ENCODE results near the gene PLEKHA7.

PLEKHA7 gene

GRCh38 chr11:16860617-16861016 lies 153.6 kb downstream of the PLEKHA7 start:
- H3K27ac ChIP-seq = no peak overlapping the region
- TF ChIP-seq ZFX (IDR thresholded peaks at IDR 0.05; ENCODE audit: borderline replicate concordance) (no peak), CTCF (IDR thresholded peaks at IDR 0.05) (no peak)

GRCh38 chr11:16859651-16860050 lies 154.6 kb downstream of the PLEKHA7 start:
- H3K27ac ChIP-seq = no peak overlapping the region
- TF ChIP-seq ZFX (IDR thresholded peaks at IDR 0.05; ENCODE audit: borderline replicate concordance) = no peak
- TF ChIP-seq CTCF (IDR thresholded peaks at IDR 0.05) = no peak

GRCh38 chr11:16857186-16857585 lies 157.0 kb downstream of the PLEKHA7 start:
- no peak overlapping the region for H3K27ac ChIP-seq
- no peak for TF ChIP-seq CTCF (IDR thresholded peaks at IDR 0.05)
- no peak for TF ChIP-seq ZFX (IDR thresholded peaks at IDR 0.05; ENCODE audit: borderline replicate concordance)

- TF ChIP-seq ZFX (IDR thresholded peaks at IDR 0.05; ENCODE audit: borderline replicate concordance) (no peak), CTCF (IDR thresholded peaks at IDR 0.05) (no peak)
- no peak overlapping the region for H3K27ac ChIP-seq
These were observed 158.2 kb downstream of the PLEKHA7 start for GRCh38 chr11:16856022-16856471.

GRCh38 chr11:16854979-16855378 lies 159.2 kb downstream of the PLEKHA7 start:
- no peak overlapping the region for H3K27ac ChIP-seq
- TF ChIP-seq ZFX (IDR thresholded peaks at IDR 0.05; ENCODE audit: borderline replicate concordance) (no peak), CTCF (IDR thresholded peaks at IDR 0.05) (no peak)

- H3K27ac ChIP-seq = no peak overlapping the region
- no peak for TF ChIP-seq ZFX (IDR thresholded peaks at IDR 0.05; ENCODE audit: borderline replicate concordance)
These were observed 160.4 kb downstream of the PLEKHA7 start for GRCh38 chr11:16853859-16854258.

- TF ChIP-seq CTCF (IDR thresholded peaks at IDR 0.05) = no peak
- TF ChIP-seq ZFX (IDR thresholded peaks at IDR 0.05; ENCODE audit: borderline replicate concordance) = no peak
- no peak overlapping the region for H3K27ac ChIP-seq
These were observed 160.9 kb downstream of the PLEKHA7 start for GRCh38 chr11:16853266-16853665.

- TF ChIP-seq CTCF (IDR thresholded peaks at IDR 0.05) (no peak), ZFX (IDR thresholded peaks at IDR 0.05; ENCODE audit: borderline replicate concordance) (no peak)
These were observed 167.9 kb downstream of the PLEKHA7 start for GRCh38 chr11:16846305-16846704.

More at GRCh38 chr11:16846305-16846704, 167.9 kb downstream of the PLEKHA7 start:
- H3K27ac ChIP-seq = no peak overlapping the region
